ENCODE measurements around the gene HINFP.

- no peak for TF ChIP-seq CTCF (IDR thresholded peaks at IDR 0.05)
- TF ChIP-seq POLR2A (IDR thresholded peaks at IDR 0.05), result no peak
These were observed 5.4 kb downstream of the HINFP start for GRCh38 chr11:119126675-119127268.
